ENCODE results near the gene RERE.

GRCh38 chr1:8409606-8410005 is 407.8 kb downstream of the RERE start:
- TF ChIP-seq CTCF (conservative IDR thresholded peaks at IDR 0.05): no peak
- TF ChIP-seq EZH2 (IDR thresholded peaks at IDR 0.05; ENCODE audit: low read depth): no peak

All from PC-9 (cell line).